OCI-LY1 (cell line): Measurements from ENCODE around the gene WHAMM.

ENCODE experiments used
- H2AFZ ChIP-seq: fragments of 200-600 bp; sonication (generic), shearing (Covaris generic); 2 replicates; pipeline ENCODE4 v1.6.0; 2014; ENCODE audit warnings: antibody characterized with exemption, mild to moderate bottlenecking, low read length
- H3F3A ChIP-seq: fragments of 200-600 bp; sonication (generic), shearing (Covaris generic); 2 replicates; pipeline ENCODE4 v1.6.0; 2014; ENCODE audit warnings: mild to moderate bottlenecking, antibody characterized with exemption, low read length, moderate library complexity; ENCODE audit not compliant: insufficient read depth
- H3K27ac ChIP-seq: fragments of 200-600 bp; sonication (generic); 2 replicates; pipeline ENCODE4 v1.5.1; 2014; ENCODE audit warnings: low read length, mixed run types, mild to moderate bottlenecking, low read depth; ENCODE audit not compliant: poor library complexity, severe bottlenecking
- H3K27me3 ChIP-seq: fragments of 200-600 bp; sonication (generic); 2 replicates; pipeline ENCODE4 v1.6.0; 2014; ENCODE audit warnings: antibody characterized with exemption, mild to moderate bottlenecking, low read length, moderate library complexity; ENCODE audit not compliant: insufficient read depth
- H3K36me3 ChIP-seq: fragments of 200-600 bp; sonication (generic); 2 replicates; pipeline ENCODE4 v1.6.1; 2014; ENCODE audit warnings: mild to moderate bottlenecking, antibody characterized with exemption, low read length, moderate library complexity, mixed read lengths; ENCODE audit not compliant: insufficient read depth
- H3K4me1 ChIP-seq: fragments of 200-600 bp; sonication (generic); 2 replicates; pipeline ENCODE4 v1.5.1; 2014; ENCODE audit warnings: mild to moderate bottlenecking, low read length, moderate library complexity; ENCODE audit not compliant: insufficient read depth, severe bottlenecking
- H3K4me2 ChIP-seq: fragments of 200-600 bp; sonication (generic), shearing (Covaris generic); 2 replicates; pipeline ENCODE4 v1.6.1; 2014; ENCODE audit warnings: low read length
- H3K4me3 ChIP-seq: fragments of 200-600 bp; sonication (generic); 2 replicates; pipeline ENCODE4 v1.5.1; 2014; ENCODE audit warnings: low read length, low read depth, mild to moderate bottlenecking, mixed read lengths; ENCODE audit not compliant: poor library complexity, severe bottlenecking
- H3K79me2 ChIP-seq: fragments of 200-600 bp; shearing (Covaris generic); 2 replicates; pipeline ENCODE4 v1.6.1; 2016; ENCODE audit warnings: mixed run types, low read length, mixed read lengths; ENCODE audit not compliant: insufficient read depth
- H3K9ac ChIP-seq: fragments of 200-600 bp; sonication (generic), shearing (Covaris generic); 2 replicates; pipeline ENCODE4 v1.6.1; 2014; ENCODE audit warnings: mild to moderate bottlenecking, low read length, mixed read lengths
- H3K9me2 ChIP-seq: fragments of 200-600 bp; sonication (generic), shearing (Covaris generic); 2 replicates; pipeline ENCODE4 v1.6.1; 2014; ENCODE audit warnings: low read depth, mild to moderate bottlenecking, low read length, mixed read lengths
- H3K9me3 ChIP-seq: fragments of 200-600 bp; shearing (Covaris generic); 2 replicates; pipeline ENCODE4 v1.6.1; 2014; ENCODE audit warnings: low read length, mixed read lengths
- H4K20me1 ChIP-seq: fragments of 200-600 bp; sonication (generic), shearing (Covaris generic); 2 replicates; pipeline ENCODE4 v1.6.0; 2016; ENCODE audit warnings: mild to moderate bottlenecking, low read length; ENCODE audit not compliant: insufficient read depth
- EZH2 ChIP-seq: fragments of 200-600 bp; sonication (generic), shearing (Covaris generic); IDR thresholded peaks from 2 replicates; pipeline ENCODE4 v1.8.0; 2017; ENCODE audit warnings: borderline replicate concordance, mixed run types, mild to moderate bottlenecking, antibody characterized with exemption, low read length, moderate library complexity, mixed read lengths
- TF ChIP-seq, protein P1 (sequence below): fragments of 200-600 bp; sonication (generic), shearing (Covaris generic); IDR thresholded peaks from 2 replicates; pipeline ENCODE4 v1.5.1; 2017; ENCODE audit warnings: mild to moderate bottlenecking, antibody characterized with exemption, low read length, moderate library complexity, mixed read lengths

WHAMM gene

DNA sequence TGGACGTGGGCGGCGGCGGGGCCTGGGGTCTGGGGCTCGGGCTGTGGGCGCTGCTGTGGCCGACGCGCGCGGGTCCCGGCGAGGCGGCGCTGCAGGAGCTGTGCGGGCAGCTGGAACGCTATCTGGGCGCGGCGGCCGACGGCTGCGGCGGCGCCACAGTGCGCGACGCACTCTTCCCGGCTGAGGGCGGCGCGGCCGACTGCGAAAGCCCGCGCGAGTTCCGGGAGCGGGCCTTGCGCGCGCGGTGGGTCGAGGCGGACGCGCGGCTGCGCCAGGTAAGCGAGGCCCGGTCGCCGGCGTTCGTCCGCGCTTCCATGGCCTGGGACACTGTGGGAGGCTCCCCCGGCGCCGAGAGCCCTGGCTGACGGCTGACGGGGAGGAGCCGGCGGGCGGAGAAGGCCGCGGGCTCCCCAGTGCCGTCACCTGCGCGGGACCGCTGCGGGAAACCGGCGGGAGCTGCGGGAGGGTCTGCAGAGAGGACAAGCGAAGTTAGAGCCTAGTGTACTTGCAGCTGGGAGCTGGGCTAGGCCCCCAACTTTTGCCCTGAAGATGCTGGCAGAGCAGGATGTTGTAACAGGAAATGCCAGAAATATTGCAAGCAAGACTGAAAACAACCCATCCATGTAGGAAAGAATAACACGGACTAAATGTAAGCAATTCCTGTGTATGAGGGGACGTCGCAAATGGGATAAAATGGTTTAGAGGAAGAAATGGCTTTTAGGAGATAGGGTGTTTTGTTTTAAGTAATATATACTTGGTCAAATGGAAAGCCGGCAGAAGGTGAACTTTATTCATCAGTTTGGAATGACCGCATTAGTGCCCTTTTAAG is 847 bp downstream of the WHAMM start:
- Histone ChIP-seq H3K27me3 (no peaks in the 10 kb centered on the region), H3K9me3 (no peaks in the 10 kb centered on the region), H3K4me2 (peak overlapping the region; percentile 87), H3F3A (0 out of 2 replicates have a peak, but pooled peaks cover 7% of the 10 kb centered on the region), H3K4me3 (peak overlapping the region; percentile 91), H3K4me1 (peaks cover 55% of the 10 kb centered on the region), H3K36me3 (peaks cover 30% of the 10 kb centered on the region), H3K27ac (peak overlapping the region; percentile 89), H4K20me1 (no peaks in the 10 kb centered on the region), H2AFZ (no peak overlapping the region), H3K9me2 (no peaks in the 10 kb centered on the region), H3K9ac (peak overlapping the region; percentile 76), H3K79me2 (peaks cover 32% of the 10 kb centered on the region)
- TF ChIP-seq, protein P1, sequence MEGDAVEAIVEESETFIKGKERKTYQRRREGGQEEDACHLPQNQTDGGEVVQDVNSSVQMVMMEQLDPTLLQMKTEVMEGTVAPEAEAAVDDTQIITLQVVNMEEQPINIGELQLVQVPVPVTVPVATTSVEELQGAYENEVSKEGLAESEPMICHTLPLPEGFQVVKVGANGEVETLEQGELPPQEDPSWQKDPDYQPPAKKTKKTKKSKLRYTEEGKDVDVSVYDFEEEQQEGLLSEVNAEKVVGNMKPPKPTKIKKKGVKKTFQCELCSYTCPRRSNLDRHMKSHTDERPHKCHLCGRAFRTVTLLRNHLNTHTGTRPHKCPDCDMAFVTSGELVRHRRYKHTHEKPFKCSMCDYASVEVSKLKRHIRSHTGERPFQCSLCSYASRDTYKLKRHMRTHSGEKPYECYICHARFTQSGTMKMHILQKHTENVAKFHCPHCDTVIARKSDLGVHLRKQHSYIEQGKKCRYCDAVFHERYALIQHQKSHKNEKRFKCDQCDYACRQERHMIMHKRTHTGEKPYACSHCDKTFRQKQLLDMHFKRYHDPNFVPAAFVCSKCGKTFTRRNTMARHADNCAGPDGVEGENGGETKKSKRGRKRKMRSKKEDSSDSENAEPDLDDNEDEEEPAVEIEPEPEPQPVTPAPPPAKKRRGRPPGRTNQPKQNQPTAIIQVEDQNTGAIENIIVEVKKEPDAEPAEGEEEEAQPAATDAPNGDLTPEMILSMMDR, result no peak
- no peak for TF ChIP-seq EZH2

DNA sequence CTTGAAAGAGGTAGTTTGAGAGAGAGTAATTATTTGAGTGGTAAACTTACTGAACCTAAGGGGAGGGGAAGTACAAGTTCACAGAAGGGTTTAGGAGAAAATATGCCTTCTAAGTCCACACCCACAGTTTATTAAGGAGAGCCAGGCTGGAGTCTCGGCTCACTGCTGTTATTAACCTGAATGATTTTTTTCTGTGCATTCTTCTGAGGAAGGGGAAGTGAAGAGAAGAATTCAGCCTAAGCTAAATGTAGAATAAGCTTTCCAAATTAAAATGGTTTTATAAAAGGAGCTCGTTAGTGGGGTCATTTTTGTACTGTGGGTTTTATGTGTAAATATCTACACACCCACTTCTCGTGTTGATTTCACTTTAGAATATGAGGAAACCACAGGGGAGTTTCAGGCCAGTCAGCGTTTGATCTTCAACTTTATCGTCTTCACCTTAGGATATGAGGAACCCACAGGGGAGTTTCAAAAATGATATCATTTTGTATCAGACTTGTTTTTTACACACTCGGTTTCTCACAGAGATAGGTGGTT is 1.5 kb downstream of the WHAMM start:
- no peak for TF ChIP-seq EZH2
- TF ChIP-seq, protein P1, result no peak
- Histone ChIP-seq H2AFZ (no peak overlapping the region), H4K20me1 (no peaks in the 10 kb centered on the region), H3K9me2 (no peaks in the 10 kb centered on the region), H3K27me3 (no peaks in the 10 kb centered on the region), H3F3A (0 out of 2 replicates have a peak, but pooled peaks cover 7% of the 10 kb centered on the region), H3K4me1 (peaks cover 48% of the 10 kb centered on the region), H3K4me3 (peak overlapping the region; percentile 91), H3K36me3 (peaks cover 36% of the 10 kb centered on the region), H3K79me2 (peaks cover 35% of the 10 kb centered on the region), H3K9ac (peak overlapping the region; percentile 76), H3K9me3 (no peaks in the 10 kb centered on the region), H3K27ac (peak overlapping the region; percentile 89), H3K4me2 (peak overlapping the region; percentile 87)

DNA sequence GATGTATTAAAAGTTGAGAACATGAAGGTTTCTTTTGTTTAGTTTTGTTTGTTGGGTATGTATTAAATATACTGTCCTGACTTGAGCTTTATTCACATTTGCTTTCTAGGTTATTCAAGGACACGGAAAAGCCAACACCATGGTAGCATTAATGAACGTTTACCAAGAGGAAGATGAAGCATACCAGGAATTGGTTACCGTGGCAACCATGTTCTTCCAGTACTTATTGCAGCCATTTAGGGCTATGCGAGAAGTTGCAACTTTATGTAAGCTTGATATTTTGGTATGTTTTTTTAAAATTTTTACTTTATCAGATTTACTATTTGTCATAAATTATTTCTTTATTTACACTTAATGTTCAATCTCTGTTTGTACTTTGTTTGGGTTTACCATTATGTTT is 3.6 kb downstream of the WHAMM start:
- H3K79me2 ChIP-seq, result peaks cover 35% of the 10 kb centered on the region
- no peaks in the 10 kb centered on the region for H4K20me1 ChIP-seq
- no peak overlapping the region for H3K27ac ChIP-seq
- peaks cover 30% of the 10 kb centered on the region for H3K4me1 ChIP-seq
- TF ChIP-seq, protein P1, result no peak
- TF ChIP-seq EZH2, result no peak
- H3K9ac ChIP-seq, result no peak overlapping the region
- H3K9me3 ChIP-seq, result no peaks in the 10 kb centered on the region
- H3K9me2 ChIP-seq, result no peaks in the 10 kb centered on the region
- no peaks in the 10 kb centered on the region for H3K27me3 ChIP-seq
- peaks cover 56% of the 10 kb centered on the region for H3K36me3 ChIP-seq
- H3K4me2 ChIP-seq, result no peak overlapping the region
- no peak overlapping the region for H2AFZ ChIP-seq
- 0 out of 2 replicates have a peak, but pooled peaks cover 7% of the 10 kb centered on the region for H3F3A ChIP-seq
- no peak overlapping the region for H3K4me3 ChIP-seq
